HL-60 (cell line): ENCODE measurements around the gene CDYL2.

Experiments used
- DNase-seq, 2 experiments: peaks; one replicate each; pipeline ENCODE4 v3.0.0-alpha.2; 2010 to 2020; ENCODE audit warnings: low read depth in 1 of 2, low spot score in 1 of 2
- H3K27ac ChIP-seq: fragments of 250-450 bp; sonication (Bioruptor Pico); replicated peaks from 2 replicates; pipeline ENCODE4 v1.5.1; 2020; ENCODE audit warnings: mild to moderate bottlenecking, moderate library complexity
- H3K27me3 ChIP-seq: fragments of 250-450 bp; sonication (Bioruptor Pico); 2 replicates; pipeline ENCODE4 v1.5.1; 2021; ENCODE audit warnings: mild to moderate bottlenecking, moderate library complexity; ENCODE audit not compliant: insufficient read depth, poor library complexity, severe bottlenecking
- H3K4me3 ChIP-seq: replicated peaks from 2 replicates; pipeline ENCODE4 v1.5.1; 2011; ENCODE audit warnings: mild to moderate bottlenecking, control low read depth, low read length; ENCODE audit not compliant: insufficient read depth
- GABPA ChIP-seq: IDR thresholded peaks from 2 replicates; pipeline ENCODE4 v1.6.1; 2012; ENCODE audit warnings: low read depth
- POLR2AphosphoS5 ChIP-seq: IDR thresholded peaks from 2 replicates; pipeline ENCODE4 v1.6.1; 2012; ENCODE audit warnings: low read depth
- SPI1 ChIP-seq: IDR thresholded peaks from 2 replicates; pipeline ENCODE4 v1.6.1; 2012; ENCODE audit warnings: low read depth, mild to moderate bottlenecking, borderline replicate concordance
- TF ChIP-seq, protein P1 (sequence below): IDR thresholded peaks from 2 replicates; pipeline ENCODE4 v1.6.1; 2012; ENCODE audit warnings: low read depth; ENCODE audit not compliant: insufficient replicate concordance
- TF ChIP-seq, protein P2 (sequence below): IDR thresholded peaks from one replicate; pipeline ENCODE4 v1.5.1; 2011; ENCODE audit warnings: low read length, control low read depth, inconsistent platforms; ENCODE audit not compliant: insufficient read depth

Gene CDYL2

DNA sequence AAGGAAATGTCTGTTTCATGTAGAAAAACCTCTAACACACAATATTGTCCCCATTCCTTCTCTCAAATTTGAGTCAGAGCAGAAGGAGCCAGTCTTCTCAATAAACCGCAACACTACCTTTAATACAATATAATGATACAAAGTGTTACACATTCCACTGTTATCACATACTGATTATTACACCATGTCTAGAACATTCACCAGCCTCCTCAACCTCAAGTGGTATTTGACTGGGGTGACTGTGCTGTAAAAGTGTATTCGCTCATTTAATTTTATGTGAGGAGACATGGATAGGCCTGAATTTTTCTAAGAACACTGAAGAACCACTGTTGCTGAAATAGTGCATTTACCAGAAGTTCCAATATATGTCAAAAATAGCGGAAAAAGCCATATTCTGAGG lies 10.3 kb downstream of the CDYL2 start:
- H3K4me3 ChIP-seq = no peak overlapping the region
- no peaks in the 10 kb centered on the region for H3K27me3 ChIP-seq
- TF ChIP-seq, protein P1, sequence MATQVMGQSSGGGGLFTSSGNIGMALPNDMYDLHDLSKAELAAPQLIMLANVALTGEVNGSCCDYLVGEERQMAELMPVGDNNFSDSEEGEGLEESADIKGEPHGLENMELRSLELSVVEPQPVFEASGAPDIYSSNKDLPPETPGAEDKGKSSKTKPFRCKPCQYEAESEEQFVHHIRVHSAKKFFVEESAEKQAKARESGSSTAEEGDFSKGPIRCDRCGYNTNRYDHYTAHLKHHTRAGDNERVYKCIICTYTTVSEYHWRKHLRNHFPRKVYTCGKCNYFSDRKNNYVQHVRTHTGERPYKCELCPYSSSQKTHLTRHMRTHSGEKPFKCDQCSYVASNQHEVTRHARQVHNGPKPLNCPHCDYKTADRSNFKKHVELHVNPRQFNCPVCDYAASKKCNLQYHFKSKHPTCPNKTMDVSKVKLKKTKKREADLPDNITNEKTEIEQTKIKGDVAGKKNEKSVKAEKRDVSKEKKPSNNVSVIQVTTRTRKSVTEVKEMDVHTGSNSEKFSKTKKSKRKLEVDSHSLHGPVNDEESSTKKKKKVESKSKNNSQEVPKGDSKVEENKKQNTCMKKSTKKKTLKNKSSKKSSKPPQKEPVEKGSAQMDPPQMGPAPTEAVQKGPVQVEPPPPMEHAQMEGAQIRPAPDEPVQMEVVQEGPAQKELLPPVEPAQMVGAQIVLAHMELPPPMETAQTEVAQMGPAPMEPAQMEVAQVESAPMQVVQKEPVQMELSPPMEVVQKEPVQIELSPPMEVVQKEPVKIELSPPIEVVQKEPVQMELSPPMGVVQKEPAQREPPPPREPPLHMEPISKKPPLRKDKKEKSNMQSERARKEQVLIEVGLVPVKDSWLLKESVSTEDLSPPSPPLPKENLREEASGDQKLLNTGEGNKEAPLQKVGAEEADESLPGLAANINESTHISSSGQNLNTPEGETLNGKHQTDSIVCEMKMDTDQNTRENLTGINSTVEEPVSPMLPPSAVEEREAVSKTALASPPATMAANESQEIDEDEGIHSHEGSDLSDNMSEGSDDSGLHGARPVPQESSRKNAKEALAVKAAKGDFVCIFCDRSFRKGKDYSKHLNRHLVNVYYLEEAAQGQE = no peak
- TF ChIP-seq POLR2AphosphoS5 (no peak), GABPA (no peak)
- H3K27ac ChIP-seq = no peak overlapping the region
- no peak for DNase-seq

DNA sequence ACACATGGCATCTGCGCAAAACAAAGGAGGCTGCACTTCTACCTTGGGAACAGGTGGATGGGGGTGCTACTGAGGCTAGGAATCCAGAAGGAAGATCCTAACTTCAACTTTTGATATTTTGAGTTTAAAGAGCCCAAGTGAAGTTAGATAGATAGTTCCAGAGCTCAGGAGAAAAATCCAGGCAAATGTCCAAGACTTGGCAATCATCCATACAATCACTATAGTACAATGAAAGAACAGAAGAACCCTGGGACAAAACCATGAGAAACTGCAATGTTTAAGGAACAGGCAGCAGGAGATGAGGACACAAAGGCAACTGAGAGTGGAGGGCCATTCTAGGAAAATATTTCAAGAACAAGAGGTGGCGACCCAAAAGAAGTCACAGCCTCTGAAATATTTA lies 12.4 kb downstream of the CDYL2 start:
- H3K4me3 ChIP-seq = no peak overlapping the region
- no peak overlapping the region for H3K27ac ChIP-seq
- no peaks in the 10 kb centered on the region for H3K27me3 ChIP-seq
- TF ChIP-seq, protein P2, sequence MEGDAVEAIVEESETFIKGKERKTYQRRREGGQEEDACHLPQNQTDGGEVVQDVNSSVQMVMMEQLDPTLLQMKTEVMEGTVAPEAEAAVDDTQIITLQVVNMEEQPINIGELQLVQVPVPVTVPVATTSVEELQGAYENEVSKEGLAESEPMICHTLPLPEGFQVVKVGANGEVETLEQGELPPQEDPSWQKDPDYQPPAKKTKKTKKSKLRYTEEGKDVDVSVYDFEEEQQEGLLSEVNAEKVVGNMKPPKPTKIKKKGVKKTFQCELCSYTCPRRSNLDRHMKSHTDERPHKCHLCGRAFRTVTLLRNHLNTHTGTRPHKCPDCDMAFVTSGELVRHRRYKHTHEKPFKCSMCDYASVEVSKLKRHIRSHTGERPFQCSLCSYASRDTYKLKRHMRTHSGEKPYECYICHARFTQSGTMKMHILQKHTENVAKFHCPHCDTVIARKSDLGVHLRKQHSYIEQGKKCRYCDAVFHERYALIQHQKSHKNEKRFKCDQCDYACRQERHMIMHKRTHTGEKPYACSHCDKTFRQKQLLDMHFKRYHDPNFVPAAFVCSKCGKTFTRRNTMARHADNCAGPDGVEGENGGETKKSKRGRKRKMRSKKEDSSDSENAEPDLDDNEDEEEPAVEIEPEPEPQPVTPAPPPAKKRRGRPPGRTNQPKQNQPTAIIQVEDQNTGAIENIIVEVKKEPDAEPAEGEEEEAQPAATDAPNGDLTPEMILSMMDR = no peak
- TF ChIP-seq GABPA (no peak), POLR2AphosphoS5 (no peak), SPI1 (no peak)
- TF ChIP-seq, protein P1 = no peak
- no peak for DNase-seq

DNA sequence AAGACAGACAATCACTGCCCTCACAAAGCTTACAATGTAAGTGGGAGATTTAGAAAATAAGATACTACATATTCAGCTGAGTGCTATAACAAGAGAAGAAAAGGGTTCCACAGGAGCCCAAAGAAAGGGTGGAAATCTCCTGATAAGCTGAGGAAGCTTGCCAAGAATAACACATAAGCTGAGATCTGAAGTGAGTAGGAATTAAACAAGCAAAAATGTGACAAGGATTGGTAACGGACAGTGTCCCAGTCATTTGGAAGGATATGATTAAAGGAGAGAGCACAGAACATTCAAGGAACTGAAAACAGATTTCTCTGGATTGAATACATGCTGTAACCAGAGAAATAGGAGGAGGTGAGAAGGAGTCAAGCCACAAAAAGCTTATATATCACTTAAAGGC lies 13.0 kb downstream of the CDYL2 start:
- no peaks in the 10 kb centered on the region for H3K27me3 ChIP-seq
- TF ChIP-seq POLR2AphosphoS5 = no peak
- TF ChIP-seq SPI1 = no peak
- TF ChIP-seq, protein P2 = no peak
- TF ChIP-seq GABPA = no peak
- TF ChIP-seq, protein P1 = no peak

DNA sequence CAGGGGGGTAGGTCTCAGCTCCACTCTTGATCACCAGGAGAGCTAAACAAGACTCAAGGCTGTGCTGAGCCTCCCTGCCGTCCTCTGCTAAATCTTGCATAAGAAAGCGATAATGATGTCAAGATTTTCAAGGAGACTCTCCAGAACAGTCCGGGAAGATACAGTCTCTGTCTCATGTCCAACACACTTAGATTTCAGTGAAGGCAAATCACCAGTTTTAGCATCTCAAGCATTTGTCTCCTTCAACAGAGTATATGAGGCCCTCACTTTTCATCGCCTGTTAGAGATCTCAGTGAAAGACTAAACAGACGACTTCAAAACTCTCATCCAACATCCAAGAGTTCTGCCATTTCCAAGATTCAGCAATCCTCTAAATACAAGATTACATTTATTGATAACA lies 13.6 kb downstream of the CDYL2 start:
- H3K4me3 ChIP-seq = no peak overlapping the region
- TF ChIP-seq POLR2AphosphoS5 (no peak), SPI1 (no peak), GABPA (no peak)
- TF ChIP-seq, protein P2 = no peak
- TF ChIP-seq, protein P1 = no peak
- DNase-seq = no peak

More for the DNA sequence above, 13.0 kb downstream of the CDYL2 start:
- Histone ChIP-seq H3K4me3 (no peak overlapping the region), H3K27ac (no peak overlapping the region)
- DNase-seq = no peak

More for the DNA sequence above, 13.6 kb downstream of the CDYL2 start:
- H3K27ac ChIP-seq = no peak overlapping the region
- no peaks in the 10 kb centered on the region for H3K27me3 ChIP-seq
